HCT116 (cell line): ENCODE measurements around the gene PTPRC. TPM values are rescaled to one million over a fixed set of nuclear protein-coding genes. Genes with fewer than 3 reads are reported as not detected.

Experiments used
- ATAC-seq: fragments of 200-7000 bp; cut with Tn5 transposase; 2 replicates; pipeline ENCODE4 v1.9.1; 2020; ENCODE audit warnings: mild to moderate bottlenecking, moderate library complexity
- BruUV-seq: library from RNA; stranded (reverse); fragments of 400-500 nt; replicated peaks from 2 replicates; lab custom pipeline; 2021; lab: Mats Ljungman, UMichigan
- CTCF ChIA-PET: fragments of 300-600 bp; sonication (Branson Sonifier 250); formaldehyde crosslinking; loops from one replicate; lab custom pipeline; 2021; ENCODE audit warnings: antibody characterized with exemption; lab: Charles Lee
- POLR2A ChIA-PET: fragments of 300-600, 350-600 bp; sonication (Branson Sonifier 250); formaldehyde crosslinking; loops from one replicate; lab custom pipeline; 2021; ENCODE audit warnings: antibody characterized with exemption; lab: Charles Lee
- RAD21 ChIA-PET, 2 experiments: fragments of 300-600 bp; sonication (Branson Sonifier 250); formaldehyde crosslinking; loops; one replicate each; lab custom pipeline; 2023; ENCODE audit warnings: low total read pairs in 2 of 2; ENCODE audit not compliant: uncharacterized antibody in 2 of 2, unreplicated experiment in 2 of 2, low non-redundant PET in 1 of 2; lab: Charles Lee
- DNase-seq: peaks from one replicate; pipeline ENCODE4 v3.0.0-alpha.2; 2010; ENCODE audit warnings: low read depth, low spot score
- H2AFZ ChIP-seq: fragments of 200-600 bp; shearing (Covaris generic), sonication (generic); 2 replicates; pipeline ENCODE4 v1.6.1; 2017; ENCODE audit warnings: low read depth, mixed run types, mixed read lengths, antibody characterized with exemption, low read length; ENCODE audit not compliant: poor library complexity, severe bottlenecking
- H3K27ac ChIP-seq: 2 replicates; pipeline ENCODE4 v1.5.1; 2012; ENCODE audit warnings: low read depth, low read length
- H3K27me3 ChIP-seq: fragments of 200-600 bp; sonication (generic); 2 replicates; pipeline ENCODE4 v1.6.1; 2016; ENCODE audit warnings: mixed run types, low read length, mixed read lengths; ENCODE audit not compliant: insufficient read depth
- H3K36me3 ChIP-seq, 2 experiments: fragments of 200-500 bp in 1 of 2; fragments of 200-600 bp in 1 of 2; sonication (Bioruptor generic) in 1 of 2; sonication (generic) in 1 of 2; 2 replicates each; pipeline versions ENCODE4 v1.5.1 to v1.6.1; 2014 to 2016; ENCODE audit warnings: low read length in 2 of 2, inconsistent platforms in 1 of 2, mixed read lengths in 1 of 2, mixed run types in 1 of 2; ENCODE audit not compliant: insufficient read depth in 2 of 2, control insufficient read depth in 1 of 2
- H3K4me1 ChIP-seq, 2 experiments: fragments of 200-600 bp in 1 of 2; sonication (generic) in 1 of 2; 2 replicates each; pipeline versions ENCODE4 v1.5.1 to v1.6.1; 2012 to 2017; ENCODE audit warnings: low read length in 2 of 2, inconsistent platforms in 1 of 2, mild to moderate bottlenecking in 1 of 2, mixed read lengths in 1 of 2, mixed run types in 1 of 2, moderate library complexity in 1 of 2; ENCODE audit not compliant: insufficient read depth in 2 of 2, control insufficient read depth in 1 of 2
- H3K4me2 ChIP-seq: fragments of 200-600 bp; sonication (generic); 2 replicates; pipeline ENCODE4 v1.6.1; 2017; ENCODE audit warnings: mixed run types, low read length, mixed read lengths
- H3K4me3 ChIP-seq, 2 experiments: fragments of 200-600 bp in 1 of 2; sonication (generic) in 1 of 2; replicated peaks in 1 of 2; 2 replicates each; pipeline ENCODE4 v1.5.1; 2011 to 2016; ENCODE audit warnings: low read length in 2 of 2, control low read depth in 1 of 2, low read depth in 1 of 2, mild to moderate bottlenecking in 1 of 2, mixed read lengths in 1 of 2, mixed run types in 1 of 2
- H3K79me2 ChIP-seq: fragments of 200-600 bp; sonication (generic); 2 replicates; pipeline ENCODE4 v1.6.1; 2017; ENCODE audit warnings: mild to moderate bottlenecking, mixed run types, low read length, moderate library complexity, mixed read lengths; ENCODE audit not compliant: insufficient read depth
- H3K9ac ChIP-seq: fragments of 200-600 bp; sonication (generic); 2 replicates; pipeline ENCODE4 v1.6.1; 2016; ENCODE audit warnings: low read length, mixed read lengths
- H3K9me2 ChIP-seq: fragments of 200-600 bp; sonication (generic), shearing (Covaris generic); 2 replicates; pipeline ENCODE4 v1.6.1; 2017; ENCODE audit warnings: mixed run types, mild to moderate bottlenecking, moderate library complexity; ENCODE audit not compliant: insufficient read depth
- H3K9me3 ChIP-seq, 2 experiments: fragments of 200-500 bp in 1 of 2; fragments of 200-600 bp in 1 of 2; sonication (Bioruptor generic) in 1 of 2; sonication (generic) in 1 of 2; 2 replicates each; pipeline ENCODE4 v1.6.1; 2014 to 2017; ENCODE audit warnings: low read length in 2 of 2, mixed read lengths in 2 of 2, inconsistent platforms in 1 of 2, low read depth in 1 of 2, mild to moderate bottlenecking in 1 of 2, mixed run types in 1 of 2, moderate library complexity in 1 of 2; ENCODE audit not compliant: control insufficient read depth in 1 of 2, insufficient read depth in 1 of 2
- H4K20me1 ChIP-seq: fragments of 200-600 bp; sonication (generic), shearing (Covaris generic); 2 replicates; pipeline ENCODE4 v1.6.1; 2017; ENCODE audit warnings: mixed run types, mild to moderate bottlenecking, moderate library complexity; ENCODE audit not compliant: insufficient read depth
- ATF3 ChIP-seq: IDR thresholded peaks from 2 replicates; pipeline ENCODE4 v1.6.1; 2012
- CTCF ChIP-seq, 3 experiments: fragments of 200-600 bp in 1 of 3; sonication (generic) in 1 of 3; IDR thresholded peaks in 2 of 3; conservative IDR thresholded peaks in 1 of 3; 2 replicates each; pipeline ENCODE4 v1.5.1; 2012 to 2017; ENCODE audit warnings: low read depth in 2 of 3, low read length in 2 of 3, antibody characterized with exemption in 1 of 3, borderline replicate concordance in 1 of 3, control low read depth in 1 of 3, mild to moderate bottlenecking in 1 of 3, mixed read lengths in 1 of 3, mixed run types in 1 of 3, moderate library complexity in 1 of 3; ENCODE audit not compliant: insufficient read depth in 1 of 3
- EGR1 ChIP-seq: IDR thresholded peaks from 2 replicates; pipeline ENCODE4 v1.6.1; 2012; ENCODE audit warnings: low read depth
- ELF1 ChIP-seq: IDR thresholded peaks from 2 replicates; pipeline ENCODE4 v1.6.1; 2012; ENCODE audit warnings: low read depth, borderline replicate concordance
- FOSL1 ChIP-seq: IDR thresholded peaks from 2 replicates; pipeline ENCODE4 v1.6.1; 2012; ENCODE audit warnings: low read depth
- POLR2AphosphoS5 ChIP-seq: IDR thresholded peaks from 2 replicates; pipeline ENCODE4 v1.6.1; 2011; ENCODE audit warnings: mild to moderate bottlenecking, low read depth, low read length, moderate library complexity
- SIN3A ChIP-seq: IDR thresholded peaks from 2 replicates; pipeline ENCODE4 v1.6.1; 2012; ENCODE audit warnings: low read depth
- SP1 ChIP-seq: IDR thresholded peaks from 2 replicates; pipeline ENCODE4 v1.6.1; 2012; ENCODE audit warnings: low read depth
- SRF ChIP-seq: IDR thresholded peaks from 2 replicates; pipeline ENCODE4 v1.6.1; 2012; ENCODE audit warnings: low read depth
- TCF7L2 ChIP-seq: IDR thresholded peaks from 2 replicates; pipeline ENCODE4 v1.7.0; 2011; ENCODE audit warnings: borderline replicate concordance, inconsistent platforms; ENCODE audit not compliant: insufficient read depth, insufficient read length; ENCODE audit errors: extremely low read depth
- ZBTB33 ChIP-seq: IDR thresholded peaks from 2 replicates; pipeline ENCODE4 v1.6.1; 2011; ENCODE audit warnings: mild to moderate bottlenecking, low read length, moderate library complexity; ENCODE audit not compliant: insufficient replicate concordance; ENCODE audit errors: extremely low read depth
- ZNF274 ChIP-seq: fragments of 200-500 bp; sonication (Bioruptor generic); IDR thresholded peaks from 2 replicates; pipeline ENCODE4 v1.6.1; 2014; ENCODE audit warnings: mild to moderate bottlenecking, low read depth, low read length, inconsistent platforms
- intact Hi-C: fragments of 100-400 bp; cut with micrococcal nuclease; formaldehyde crosslinking; loops from 2 replicates; pipeline ENCODE4 v1.10.0; 2022
- total RNA-seq: library from RNA; stranded (reverse); gene quantifications from one replicate; pipeline ENCODE4 v1.2.1, GENCODE V29; 2021; ENCODE audit not compliant: unreplicated experiment

PTPRC gene
- total RNA-seq, 1 experiment from 2014 or later: 1.2 TPM

GRCh38 chr1:198632007-198632406 is 6.8 kb upstream of the PTPRC start:
- Histone ChIP-seq H3K9me3 (no peaks in the 10 kb centered on the region), H3K36me3 (no peaks in the 10 kb centered on the region), H3K79me2 (no peaks in the 10 kb centered on the region), H3K4me1 (no peaks in the 10 kb centered on the region), H3K27ac (no peak overlapping the region), H3K4me2 (no peak overlapping the region), H3K9ac (no peak overlapping the region), H3K4me3 (no peak overlapping the region), H4K20me1 (no peaks in the 10 kb centered on the region), H3K27me3 (no peaks in the 10 kb centered on the region), H2AFZ (no peak overlapping the region), H3K9me2 (no peaks in the 10 kb centered on the region)
- ChIA-PET POLR2A (no interaction called here), CTCF (no interaction called here), RAD21 (no interaction called here)
- TF ChIP-seq EGR1 (no peak), SIN3A (no peak), ZBTB33 (no peak), FOSL1 (no peak), POLR2AphosphoS5 (no peak), ELF1 (no peak), SP1 (no peak), ZNF274 (no peak), CTCF (IDR thresholded peaks at IDR 0.05 in 2 of 3, conservative IDR thresholded peaks at IDR 0.05 in 1 of 3; ENCODE audit: borderline replicate concordance in 1 of 3, insufficient read depth in 1 of 3, low read depth in 2 of 3, low read length in 2 of 3) (no peak), SRF (no peak), ATF3 (no peak), TCF7L2 (no peak)
- DNase-seq: no peak
- no TSS peak for BruUV-seq
- intact Hi-C loops: no loop called here
- ATAC-seq: no peak
